ENCODE results near the gene GAMT.

DNA sequence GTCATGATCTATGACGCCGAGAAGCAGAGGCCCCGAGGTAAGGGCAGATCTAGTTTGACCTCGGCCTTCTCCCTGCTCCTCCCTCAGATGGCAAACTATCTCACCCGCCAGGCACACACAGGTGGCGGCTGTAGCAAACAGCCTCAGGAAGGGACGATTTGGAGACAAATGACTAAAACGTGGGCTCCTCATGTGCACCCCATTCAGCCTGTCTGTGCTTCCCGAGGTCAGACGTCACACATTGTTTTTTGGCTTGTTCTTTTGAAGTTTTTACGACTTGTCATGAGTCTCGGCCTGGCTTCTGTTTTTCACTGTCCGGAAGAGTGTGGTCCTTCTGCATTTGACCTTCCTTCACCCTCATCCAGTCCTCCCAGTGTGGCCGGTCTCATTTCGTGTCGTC lies 21.0 kb upstream of the GAMT start:
- TF ChIP-seq EZH2 (IDR thresholded peaks at IDR 0.05; ENCODE audit: borderline replicate concordance, low read depth, low read length, severe bottlenecking) = no peak
- TF ChIP-seq, protein P1, sequence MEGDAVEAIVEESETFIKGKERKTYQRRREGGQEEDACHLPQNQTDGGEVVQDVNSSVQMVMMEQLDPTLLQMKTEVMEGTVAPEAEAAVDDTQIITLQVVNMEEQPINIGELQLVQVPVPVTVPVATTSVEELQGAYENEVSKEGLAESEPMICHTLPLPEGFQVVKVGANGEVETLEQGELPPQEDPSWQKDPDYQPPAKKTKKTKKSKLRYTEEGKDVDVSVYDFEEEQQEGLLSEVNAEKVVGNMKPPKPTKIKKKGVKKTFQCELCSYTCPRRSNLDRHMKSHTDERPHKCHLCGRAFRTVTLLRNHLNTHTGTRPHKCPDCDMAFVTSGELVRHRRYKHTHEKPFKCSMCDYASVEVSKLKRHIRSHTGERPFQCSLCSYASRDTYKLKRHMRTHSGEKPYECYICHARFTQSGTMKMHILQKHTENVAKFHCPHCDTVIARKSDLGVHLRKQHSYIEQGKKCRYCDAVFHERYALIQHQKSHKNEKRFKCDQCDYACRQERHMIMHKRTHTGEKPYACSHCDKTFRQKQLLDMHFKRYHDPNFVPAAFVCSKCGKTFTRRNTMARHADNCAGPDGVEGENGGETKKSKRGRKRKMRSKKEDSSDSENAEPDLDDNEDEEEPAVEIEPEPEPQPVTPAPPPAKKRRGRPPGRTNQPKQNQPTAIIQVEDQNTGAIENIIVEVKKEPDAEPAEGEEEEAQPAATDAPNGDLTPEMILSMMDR (IDR thresholded peaks at IDR 0.05; ENCODE audit: borderline replicate concordance, extremely low read depth, low read length, poor library complexity, severe bottlenecking) = no peak
